ENCODE data around the gene VPS50. TPM values are rescaled to one million over a fixed set of nuclear protein-coding genes. Genes with fewer than 3 reads are reported as not detected.

VPS50 gene, protein sequence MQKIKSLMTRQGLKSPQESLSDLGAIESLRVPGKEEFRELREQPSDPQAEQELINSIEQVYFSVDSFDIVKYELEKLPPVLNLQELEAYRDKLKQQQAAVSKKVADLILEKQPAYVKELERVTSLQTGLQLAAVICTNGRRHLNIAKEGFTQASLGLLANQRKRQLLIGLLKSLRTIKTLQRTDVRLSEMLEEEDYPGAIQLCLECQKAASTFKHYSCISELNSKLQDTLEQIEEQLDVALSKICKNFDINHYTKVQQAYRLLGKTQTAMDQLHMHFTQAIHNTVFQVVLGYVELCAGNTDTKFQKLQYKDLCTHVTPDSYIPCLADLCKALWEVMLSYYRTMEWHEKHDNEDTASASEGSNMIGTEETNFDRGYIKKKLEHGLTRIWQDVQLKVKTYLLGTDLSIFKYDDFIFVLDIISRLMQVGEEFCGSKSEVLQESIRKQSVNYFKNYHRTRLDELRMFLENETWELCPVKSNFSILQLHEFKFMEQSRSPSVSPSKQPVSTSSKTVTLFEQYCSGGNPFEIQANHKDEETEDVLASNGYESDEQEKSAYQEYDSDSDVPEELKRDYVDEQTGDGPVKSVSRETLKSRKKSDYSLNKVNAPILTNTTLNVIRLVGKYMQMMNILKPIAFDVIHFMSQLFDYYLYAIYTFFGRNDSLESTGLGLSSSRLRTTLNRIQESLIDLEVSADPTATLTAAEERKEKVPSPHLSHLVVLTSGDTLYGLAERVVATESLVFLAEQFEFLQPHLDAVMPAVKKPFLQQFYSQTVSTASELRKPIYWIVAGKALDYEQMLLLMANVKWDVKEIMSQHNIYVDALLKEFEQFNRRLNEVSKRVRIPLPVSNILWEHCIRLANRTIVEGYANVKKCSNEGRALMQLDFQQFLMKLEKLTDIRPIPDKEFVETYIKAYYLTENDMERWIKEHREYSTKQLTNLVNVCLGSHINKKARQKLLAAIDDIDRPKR
- total RNA-seq = 10.5 and 17.5 TPM in 2 replicates

DNA sequence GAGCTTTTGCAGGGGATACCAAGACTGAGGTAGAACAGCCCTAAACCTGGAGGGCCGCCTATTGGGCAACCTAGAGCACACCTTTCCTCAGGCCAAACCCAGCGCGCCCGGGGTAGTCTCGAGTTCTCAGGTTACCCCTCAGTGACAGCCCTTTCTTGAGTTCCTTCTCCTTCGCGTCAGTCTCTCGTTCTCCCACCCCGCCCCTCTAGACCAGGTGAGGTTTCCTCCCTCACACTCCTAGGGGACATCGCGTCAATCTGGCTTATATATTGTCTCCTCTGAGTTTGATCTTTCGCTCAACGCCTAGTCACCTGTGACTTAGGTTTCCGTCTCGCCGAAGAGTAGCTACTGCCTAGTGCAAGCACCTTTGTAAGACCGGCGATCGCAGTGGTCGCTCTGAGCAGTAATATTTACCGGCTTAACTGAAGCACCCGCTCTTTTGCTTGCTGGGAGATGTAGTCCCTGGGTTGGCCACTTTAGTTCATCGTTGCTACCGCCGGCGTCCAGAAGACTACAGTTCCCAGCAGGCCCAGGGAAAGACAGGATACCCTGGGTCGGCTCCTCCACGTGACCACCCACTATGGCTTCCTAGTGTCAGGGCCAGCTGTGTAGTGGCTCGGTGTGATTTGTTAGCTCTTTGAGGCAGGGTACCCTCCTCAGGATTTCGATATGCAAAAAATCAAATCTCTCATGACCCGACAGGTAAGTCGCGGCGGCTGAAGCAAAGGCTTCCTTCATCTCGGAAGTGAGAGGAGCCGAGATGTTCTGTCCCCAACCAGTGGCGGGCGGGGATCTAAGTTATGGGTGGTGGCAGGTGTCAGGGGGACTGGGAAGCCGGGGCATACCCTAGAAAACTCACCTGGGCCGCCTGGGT lies at the start of gene VPS50:
VPS50 (plus strand) TSS at position 568 of the 874 bp plus-strand sequence; CDS start at position 670, 102 bp downstream.

DNA sequence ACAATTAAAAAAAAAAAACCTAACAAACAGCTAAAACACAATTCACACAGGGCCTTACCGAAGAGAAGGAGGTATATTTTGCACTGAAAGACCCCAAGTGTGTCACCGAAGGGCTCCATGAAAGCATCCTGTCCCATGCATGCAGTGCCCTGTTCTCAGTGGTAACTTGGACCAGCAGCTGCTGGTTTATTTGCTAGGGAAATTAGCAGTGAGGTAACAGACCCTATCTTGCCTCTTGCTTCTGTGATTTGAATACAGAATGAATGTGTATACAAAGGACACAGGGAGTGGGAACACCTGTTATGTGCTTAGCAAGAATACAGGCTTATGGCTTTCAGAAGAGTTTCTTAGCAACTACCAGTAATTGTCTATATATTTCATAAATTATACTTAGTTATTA lies 5.9 kb upstream of the VPS50 start, which contains the start of gene HEPACAM2:
HEPACAM2 (minus strand) TSS at position 160 of the 400 bp plus-strand sequence.

Other genes starting within 250 kb of the VPS50 start
- gene SAMD9, start 114.4 kb upstream of the VPS50 start, total RNA-seq = 3.4 and 4.0 TPM in 2 replicates
- gene SAMD9L, start 84.0 kb upstream of the VPS50 start, total RNA-seq = 0.70 and 0.99 TPM in 2 replicates
- not detected in 2 replicates for gene HEPACAM2, start 5.9 kb upstream of the VPS50 start, total RNA-seq

Measured in hair follicular keratinocyte (primary cell).